ENCODE data around the gene C5orf24.

GRCh38 chr5:134813827-134814226 is 31.9 kb upstream of the C5orf24 start:
- TF ChIP-seq EZH2phosphoT487 (IDR thresholded peaks at IDR 0.05; ENCODE audit: borderline replicate concordance, low read length) (no peak), CTCF (IDR thresholded peaks at IDR 0.05; ENCODE audit: low read depth, low read length, poor library complexity, severe bottlenecking) (no peak)

Measured in DOHH2 (cell line).